HEK293 (cell line): Measurements from ENCODE around the gene HAO1.

ENCODE experiments used
- CTCF ChIA-PET: fragments of 350-600 bp; formaldehyde crosslinking; extraction: SDS; loops from one replicate; lab custom pipeline; 2021; ENCODE audit warnings: antibody characterized with exemption; lab: Yijun Ruan, JAX
- POLR2A ChIA-PET: fragments of 300-600 bp; formaldehyde crosslinking; extraction: SDS; loops from one replicate; lab custom pipeline; 2020; ENCODE audit warnings: antibody characterized with exemption, inconsistent platforms; lab: Yijun Ruan, JAX
- H3K27ac ChIP-seq: fragments of 200-500 bp; sonication (Bioruptor generic); 2 replicates; pipeline ENCODE4 v1.5.1; 2014; ENCODE audit warnings: low read depth, low read length, control low read depth, inconsistent platforms; ENCODE audit errors: extremely low read depth
- H3K36me3 ChIP-seq, 2 experiments: fragments of 200-500 bp in 1 of 2; sonication (Bioruptor generic) in 1 of 2; 1 replicate in 1 of 2; 2 replicates in 1 of 2; pipeline ENCODE4 v1.5.1; 2014 to 2017; ENCODE audit warnings: inconsistent platforms in 2 of 2, low read length in 2 of 2; ENCODE audit not compliant: control insufficient read depth in 2 of 2, insufficient read depth in 1 of 2
- H3K4me1 ChIP-seq: fragments of 200-500 bp; sonication (Bioruptor generic); 2 replicates; pipeline ENCODE4 v1.5.1; 2014; ENCODE audit warnings: mild to moderate bottlenecking, low read length, inconsistent platforms; ENCODE audit not compliant: control insufficient read depth, insufficient read depth
- H3K4me3 ChIP-seq: 2 replicates; pipeline ENCODE4 v1.5.1; 2011; ENCODE audit warnings: low read depth, mild to moderate bottlenecking, control low read depth, low read length, moderate library complexity
- H3K9me3 ChIP-seq: fragments of 200-500 bp; sonication (Bioruptor generic); 2 replicates; pipeline ENCODE4 v1.5.1; 2014; ENCODE audit warnings: low read depth, low read length, inconsistent platforms; ENCODE audit not compliant: control insufficient read depth, insufficient read depth
- BCL11B ChIP-seq: fragments of 450-650 bp; formaldehyde crosslinking; IDR thresholded peaks from 2 replicates; pipeline ENCODE4 v1.5.1; 2016; ENCODE audit warnings: low read depth, missing biosample characterization, missing genetic modification characterization
- HOXD13 ChIP-seq: sonication (generic); formaldehyde crosslinking; IDR thresholded peaks from 2 replicates; pipeline ENCODE4 v1.8.0; 2022; ENCODE audit warnings: missing genetic modification reagents, borderline replicate concordance
- PRDM1 ChIP-seq: fragments of 450-650 bp; formaldehyde crosslinking; IDR thresholded peaks from 2 replicates; pipeline ENCODE4; 2016; ENCODE audit warnings: missing biosample characterization, missing genetic modification characterization
- PRDM2 ChIP-seq: fragments of 450-650 bp; formaldehyde crosslinking; IDR thresholded peaks from 2 replicates; pipeline ENCODE4 v1.5.1; 2016; ENCODE audit warnings: missing biosample characterization, missing genetic modification characterization, borderline replicate concordance
- ZFHX2 ChIP-seq: fragments of 450-650 bp; formaldehyde crosslinking; conservative IDR thresholded peaks from 2 replicates; pipeline ENCODE4 v1.5.1; 2016; ENCODE audit warnings: missing biosample characterization, missing genetic modification characterization
- ZNF155 ChIP-seq: fragments of 450-650 bp; formaldehyde crosslinking; IDR thresholded peaks from 2 replicates; pipeline ENCODE4 v1.5.1; 2016; ENCODE audit warnings: missing biosample characterization, missing genetic modification characterization
- ZNF169 ChIP-seq: fragments of 450-650 bp; formaldehyde crosslinking; IDR thresholded peaks from 2 replicates; pipeline ENCODE4 v1.5.1; 2016; ENCODE audit warnings: missing biosample characterization, missing genetic modification characterization
- ZNF175 ChIP-seq: fragments of 450-650 bp; formaldehyde crosslinking; IDR thresholded peaks from 2 replicates; pipeline ENCODE4 v1.5.1; 2016; ENCODE audit warnings: missing biosample characterization, missing genetic modification characterization
- ZNF211 ChIP-seq: fragments of 450-650 bp; formaldehyde crosslinking; IDR thresholded peaks from 2 replicates; pipeline ENCODE4 v1.5.1; 2016; ENCODE audit warnings: low read depth, missing biosample characterization, missing genetic modification characterization
- ZNF221 ChIP-seq: fragments of 450-650 bp; formaldehyde crosslinking; IDR thresholded peaks from 2 replicates; pipeline ENCODE4 v1.5.1; 2017; ENCODE audit warnings: missing biosample characterization, missing genetic modification characterization, borderline replicate concordance
- ZNF24 ChIP-seq: fragments of 450-650 bp; formaldehyde crosslinking; IDR thresholded peaks from 2 replicates; pipeline ENCODE4 v1.5.1; 2016; ENCODE audit warnings: missing biosample characterization, missing genetic modification characterization
- ZNF324 ChIP-seq: fragments of 450-650 bp; formaldehyde crosslinking; IDR thresholded peaks from 2 replicates; pipeline ENCODE4 v1.5.1; 2016; ENCODE audit warnings: missing biosample characterization, missing genetic modification characterization
- ZNF341 ChIP-seq: fragments of 450-650 bp; formaldehyde crosslinking; IDR thresholded peaks from 2 replicates; pipeline ENCODE4; 2016; ENCODE audit warnings: low read depth, missing biosample characterization, missing genetic modification characterization
- ZNF416 ChIP-seq: fragments of 450-650 bp; formaldehyde crosslinking; IDR thresholded peaks from 2 replicates; pipeline ENCODE4 v1.5.1; 2016; ENCODE audit warnings: missing biosample characterization, missing genetic modification characterization
- ZNF433 ChIP-seq: fragments of 450-650 bp; formaldehyde crosslinking; IDR thresholded peaks from 2 replicates; pipeline ENCODE4 v1.5.1; 2016; ENCODE audit warnings: missing biosample characterization, missing genetic modification characterization, low read depth
- ZNF473 ChIP-seq: fragments of 450-650 bp; formaldehyde crosslinking; IDR thresholded peaks from 2 replicates; pipeline ENCODE4 v1.5.1; 2017; ENCODE audit warnings: missing biosample characterization, missing genetic modification characterization
- ZNF596 ChIP-seq: fragments of 450-650 bp; IDR thresholded peaks from 2 replicates; pipeline ENCODE4 v1.5.0; 2018; ENCODE audit warnings: missing biosample characterization, mild to moderate bottlenecking, missing genetic modification characterization, moderate library complexity
- ZNF654 ChIP-seq: fragments of 450-650 bp; formaldehyde crosslinking; IDR thresholded peaks from 2 replicates; pipeline ENCODE4 v1.5.1; 2016; ENCODE audit warnings: low read depth, missing biosample characterization, missing genetic modification characterization
- ZNF704 ChIP-seq: fragments of 450-650 bp; formaldehyde crosslinking; IDR thresholded peaks from 2 replicates; pipeline ENCODE4 v1.5.1; 2016; ENCODE audit warnings: missing biosample characterization, missing genetic modification characterization
- ZNF707 ChIP-seq: fragments of 450-650 bp; formaldehyde crosslinking; IDR thresholded peaks from 2 replicates; pipeline ENCODE4 v1.5.1; 2016; ENCODE audit warnings: missing biosample characterization, missing genetic modification characterization
- ZNF785 ChIP-seq: fragments of 450-650 bp; formaldehyde crosslinking; IDR thresholded peaks from 2 replicates; pipeline ENCODE4 v1.5.1; 2016; ENCODE audit warnings: missing biosample characterization, missing genetic modification characterization
- ZNF792 ChIP-seq: fragments of 450-650 bp; formaldehyde crosslinking; IDR thresholded peaks from 2 replicates; pipeline ENCODE4 v1.5.1; 2016; ENCODE audit warnings: missing biosample characterization, missing genetic modification characterization

HAO1 gene

GRCh38 chr20:7980332-7981046 is 40.2 kb upstream of the HAO1 start:
- CTCF ChIA-PET, result interaction anchor here (0.8 to 1.5 kb wide), 8 partner anchors 9 to 743 kb away, joined by 3 to 9 read pairs (median 4); no protein-coding TSS in a partner anchor
- H3K9me3 ChIP-seq, result no peaks in the 10 kb centered on the region
- no peak overlapping the region for H3K4me3 ChIP-seq
- TF ChIP-seq ZNF341 (tag by site-specific recombination), result no peak
- 0 out of 2 replicates have a peak, but pooled peaks have one; percentile 16 for TF ChIP-seq ZNF654 (tag by site-specific recombination)
- H3K4me1 ChIP-seq, result no peaks in the 10 kb centered on the region
- no peak overlapping the region for H3K27ac ChIP-seq
- H3K36me3 ChIP-seq, result peaks cover 0 to 26% of the 10 kb centered on the region in 2 experiments; a peak in 2 of 3 replicates
- POLR2A ChIA-PET, result no interaction called here

GRCh38 chr20:7977709-7978108 is 37.5 kb upstream of the HAO1 start:
- no peaks in the 10 kb centered on the region for H3K9me3 ChIP-seq
- H3K36me3 ChIP-seq, result peaks cover 0 to 20% of the 10 kb centered on the region in 2 experiments; a peak in 2 of 3 replicates
- TF ChIP-seq ZNF211 (tag by site-specific recombination) (no peak), ZFHX2 (tag by site-specific recombination) (no peak), ZNF24 (tag by site-specific recombination) (no peak), ZNF221 (no peak), BCL11B (tag by site-specific recombination) (no peak), ZNF704 (tag by site-specific recombination) (no peak), ZNF324 (tag by site-specific recombination) (no peak), ZNF416 (no peak), HOXD13 (CRISPR knock-in tag) (no peak), ZNF433 (no peak), ZNF155 (no peak), PRDM2 (tag by site-specific recombination) (no peak), ZNF169 (tag by site-specific recombination) (no peak), ZNF596 (tag by site-specific recombination) (no peak), ZNF473 (no peak), ZNF792 (no peak), ZNF785 (tag by site-specific recombination) (no peak), ZNF707 (tag by site-specific recombination) (no peak), PRDM1 (tag by site-specific recombination) (no peak), ZNF175 (tag by site-specific recombination) (no peak)
- CTCF ChIA-PET, result no interaction called here
- H3K27ac ChIP-seq, result no peak overlapping the region
- H3K4me3 ChIP-seq, result no peak overlapping the region
- no peaks in the 10 kb centered on the region for H3K4me1 ChIP-seq
- POLR2A ChIA-PET, result no interaction called here
